Prostate gland (tissue), 2 donors: Measurements from ENCODE around the gene FCHO1.

Experiments
- CTCF ChIP-seq, 4 experiments: fragments of 200-600 bp in 2 of 4; fragments of 450-650 bp in 2 of 4; sonication (generic) in 2 of 4; IDR thresholded peaks; 1 replicate in 3 of 4; 2 replicates in 1 of 4; pipeline ENCODE4 v1.5.1; 2016 to 2019; ENCODE audit warnings: antibody characterized with exemption in 4 of 4, mild to moderate bottlenecking in 2 of 4, moderate library complexity in 2 of 4
- POLR2A ChIP-seq: fragments of 450-650 bp; IDR thresholded peaks from one replicate; pipeline ENCODE4 v1.6.1; 2016; ENCODE audit warnings: antibody characterized with exemption, mild to moderate bottlenecking
- POLR2AphosphoS5 ChIP-seq: sonication (generic); formaldehyde crosslinking; IDR thresholded peaks from one replicate; pipeline ENCODE4 v1.6.1; 2017; ENCODE audit warnings: antibody characterized with exemption

- TF ChIP-seq POLR2AphosphoS5: no peak
- TF ChIP-seq POLR2A: no peak
- TF ChIP-seq CTCF (IDR thresholded peaks at IDR 0.05): no peak
Observed at GRCh38 chr19:17778251-17778967, 27.1 kb downstream of the FCHO1 start.
